Stomach (tissue), 9 donors: ENCODE data around the gene ZBTB46. TPM values are rescaled to one million over a fixed set of nuclear protein-coding genes. Genes with fewer than 3 reads are reported as not detected.

ENCODE experiments used
- DNase-seq, 2 donors: peaks; one replicate each; pipeline versions ENCODE4 v3.0.0 to v3.0.0-alpha.2; 2013 to 2019
- H3K27ac ChIP-seq, 5 donors: fragments of 200-600 bp in 4 of 5; sonication (generic) in 4 of 5; one replicate each; pipeline ENCODE4 v1.5.1; 2013 to 2019; ENCODE audit warnings: mild to moderate bottlenecking in 1 of 5, moderate library complexity in 1 of 5
- H3K27me3 ChIP-seq, 3 donors: fragments of 200-600 bp; sonication (generic); one replicate each; pipeline ENCODE4 v1.5.1; 2017 to 2019; ENCODE audit warnings: mixed run types in 1 of 3
- H3K36me3 ChIP-seq, 4 donors: fragments of 200-600 bp; sonication (generic); 1 replicate in 3 of 4; 2 replicates in 1 of 4; pipeline ENCODE4 v1.5.1; 2016 to 2019
- H3K4me1 ChIP-seq, 4 donors: fragments of 200-600 bp; sonication (generic); one replicate each; pipeline ENCODE4 v1.5.1; 2016 to 2019
- H3K4me3 ChIP-seq, 4 donors: fragments of 200-600 bp; sonication (generic) in 3 of 4; one replicate each; pipeline ENCODE4 v1.5.1; 2016 to 2019; ENCODE audit warnings: mild to moderate bottlenecking in 1 of 4
- H3K9me3 ChIP-seq, 4 donors: fragments of 200-600 bp; sonication (generic); one replicate each; pipeline ENCODE4 v1.5.1; 2016 to 2019
- EP300 ChIP-seq: sonication (generic); formaldehyde crosslinking; IDR thresholded peaks from one replicate; pipeline ENCODE4 v1.6.1; 2017; ENCODE audit warnings: antibody characterized with exemption
- POLR2A ChIP-seq, 4 donors: fragments of 450-650 bp; IDR thresholded peaks; one replicate each; pipeline ENCODE4 v1.6.1; 2016; ENCODE audit warnings: antibody characterized with exemption in 4 of 4, control low read depth in 2 of 4, mild to moderate bottlenecking in 1 of 4, moderate library complexity in 1 of 4
- POLR2AphosphoS5 ChIP-seq, 3 donors: sonication (generic); formaldehyde crosslinking; IDR thresholded peaks; one replicate each; pipeline ENCODE4 v1.6.1; 2016; ENCODE audit warnings: antibody characterized with exemption in 3 of 3
- WGBS, 5 donors: extraction: QIAGEN DNeasy Blood & Tissue Kit in 3 of 5; methylation state at CpG; one replicate each; pipeline versions ENCODE4 v1.1.5 to v1.1.7; 2013 to 2018; 5-methylcytosine and 5-hydroxymethylcytosine counted together
- intact Hi-C: fragments of 100-400 bp; cut with DNase I; formaldehyde crosslinking; loops from one replicate; pipeline ENCODE4 v1.15.1; 2023; ENCODE audit warnings: low total_unique reads
- polyA plus RNA-seq, 3 donors: library from polyadenylated mRNA; stranded (reverse); fragments of 200-250 nt; gene quantifications; one replicate each; pipeline ENCODE4 v1.2.3, GENCODE V29; 2013
- total RNA-seq, 5 donors: library from RNA; depleted of rRNA; stranded (reverse); fragments of >200 nt; gene quantifications; one replicate each; pipeline versions ENCODE4 v1.1.0 to v1.2.3, GENCODE V29; 2014 to 2016
- TF ChIP-seq, protein P1 (sequence below), 7 experiments: fragments of 450-650 bp in 4 of 7; fragments of 200-600 bp in 3 of 7; sonication (generic) in 3 of 7; IDR thresholded peaks; one replicate each; pipeline ENCODE4 v1.5.1; 2016 to 2019; ENCODE audit warnings: antibody characterized with exemption in 7 of 7, control low read depth in 2 of 7, mild to moderate bottlenecking in 1 of 7
- donor health status: healthy with polysubstance abuse.
- donor health status: Bipolar disorder and iron deficiency.
- donor health status: healthy.

Gene ZBTB46
- total and polyA plus RNA-seq, 8 donors = 0.58 to 13.4 (median 2.5) TPM

- DNase-seq = no peak
- no peak overlapping the region for H3K4me3 ChIP-seq
- H3K27me3 ChIP-seq = no peaks in the 10 kb centered on the region
- H3K4me1 ChIP-seq = peaks cover 0 to 11% (median 4%) of the 10 kb centered on the region in 4 donors
- H3K36me3 ChIP-seq = peaks cover 5 to 23% (median 19%) of the 10 kb centered on the region in 4 donors
- no peak for TF ChIP-seq POLR2AphosphoS5 (IDR thresholded peaks at IDR 0.05)
- 91 to 93% (median 92%) methylated on average over 37 of the region's 37 CpGs for WGBS, 5 donors
- intact Hi-C loops = no loop called here
- H3K27ac ChIP-seq = no peak overlapping the region
- H3K9me3 ChIP-seq = no peaks in the 10 kb centered on the region
Measured at GRCh38 chr20:63790572-63791168, 40.4 kb downstream of the ZBTB46 start.

GRCh38 chr20:63789836-63790571 lies 41.1 kb downstream of the ZBTB46 start:
- TF ChIP-seq EP300 = no peak
- TF ChIP-seq POLR2A (IDR thresholded peaks at IDR 0.05) = no peak
- TF ChIP-seq, protein P1, sequence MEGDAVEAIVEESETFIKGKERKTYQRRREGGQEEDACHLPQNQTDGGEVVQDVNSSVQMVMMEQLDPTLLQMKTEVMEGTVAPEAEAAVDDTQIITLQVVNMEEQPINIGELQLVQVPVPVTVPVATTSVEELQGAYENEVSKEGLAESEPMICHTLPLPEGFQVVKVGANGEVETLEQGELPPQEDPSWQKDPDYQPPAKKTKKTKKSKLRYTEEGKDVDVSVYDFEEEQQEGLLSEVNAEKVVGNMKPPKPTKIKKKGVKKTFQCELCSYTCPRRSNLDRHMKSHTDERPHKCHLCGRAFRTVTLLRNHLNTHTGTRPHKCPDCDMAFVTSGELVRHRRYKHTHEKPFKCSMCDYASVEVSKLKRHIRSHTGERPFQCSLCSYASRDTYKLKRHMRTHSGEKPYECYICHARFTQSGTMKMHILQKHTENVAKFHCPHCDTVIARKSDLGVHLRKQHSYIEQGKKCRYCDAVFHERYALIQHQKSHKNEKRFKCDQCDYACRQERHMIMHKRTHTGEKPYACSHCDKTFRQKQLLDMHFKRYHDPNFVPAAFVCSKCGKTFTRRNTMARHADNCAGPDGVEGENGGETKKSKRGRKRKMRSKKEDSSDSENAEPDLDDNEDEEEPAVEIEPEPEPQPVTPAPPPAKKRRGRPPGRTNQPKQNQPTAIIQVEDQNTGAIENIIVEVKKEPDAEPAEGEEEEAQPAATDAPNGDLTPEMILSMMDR (IDR thresholded peaks at IDR 0.05) = no peak
- TF ChIP-seq POLR2AphosphoS5 (IDR thresholded peaks at IDR 0.05) = no peak
- Histone ChIP-seq H3K4me3 (no peak overlapping the region), H3K9me3 (no peaks in the 10 kb centered on the region), H3K36me3 (peaks cover 5 to 23% (median 19%) of the 10 kb centered on the region in 4 donors), H3K27me3 (no peaks in the 10 kb centered on the region), H3K4me1 (peaks cover 0 to 11% (median 4%) of the 10 kb centered on the region in 4 donors), H3K27ac (no peak overlapping the region)
- intact Hi-C loops = no loop called here
- no peak for DNase-seq
- WGBS, 5 donors = 92 to 95% (median 93%) methylated on average over 52 to 57 of the region's 57 CpGs

DNA sequence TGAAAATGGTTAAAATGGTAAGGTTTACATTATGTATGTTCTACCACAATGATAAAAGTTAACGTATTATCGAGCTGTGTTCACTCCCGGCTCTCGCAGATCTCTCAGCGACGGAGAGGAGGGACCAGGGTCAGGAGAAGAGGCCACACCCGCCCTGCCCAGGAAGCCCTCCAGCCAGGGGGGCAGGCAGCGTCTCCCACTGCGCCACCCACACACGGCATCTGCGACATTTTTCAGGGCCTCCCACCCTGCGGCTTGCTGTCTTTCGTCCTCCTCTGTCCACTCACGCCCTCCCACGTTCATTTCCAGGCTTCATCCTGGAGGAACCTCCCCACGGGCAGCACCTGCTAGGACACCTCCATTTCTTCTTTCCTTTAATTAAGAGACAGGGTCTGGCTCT lies 43.3 kb downstream of the ZBTB46 start:
- WGBS, 5 donors = 72 to 89% (median 84%) methylated on average over 16 of the region's 16 CpGs
- Histone ChIP-seq H3K9me3 (no peaks in the 10 kb centered on the region), H3K4me3 (no peak overlapping the region), H3K27me3 (no peaks in the 10 kb centered on the region), H3K4me1 (peaks cover 0 to 11% (median 4%) of the 10 kb centered on the region in 4 donors), H3K27ac (peak overlapping the region in 1 of 5 donors; percentile 4), H3K36me3 (peaks cover 5 to 23% (median 21%) of the 10 kb centered on the region in 4 donors)
- intact Hi-C loops = no loop called here
- TF ChIP-seq, protein P1 (IDR thresholded peaks at IDR 0.05) = no peak
- no peak for TF ChIP-seq POLR2AphosphoS5 (IDR thresholded peaks at IDR 0.05)
- no peak for TF ChIP-seq EP300
- TF ChIP-seq POLR2A (IDR thresholded peaks at IDR 0.05) = no peak
- DNase-seq = no peak

GRCh38 chr20:63787302-63787701 lies 43.8 kb downstream of the ZBTB46 start:
- intact Hi-C loops = no loop called here

More at GRCh38 chr20:63787302-63787701, 43.8 kb downstream of the ZBTB46 start:
- 83 to 89% (median 86%) methylated on average over 11 of the region's 11 CpGs for WGBS, 5 donors
- Histone ChIP-seq H3K27me3 (no peaks in the 10 kb centered on the region), H3K27ac (no peak overlapping the region), H3K36me3 (peaks cover 5 to 23% (median 21%) of the 10 kb centered on the region in 4 donors), H3K9me3 (no peaks in the 10 kb centered on the region), H3K4me1 (peaks cover 0 to 11% (median 4%) of the 10 kb centered on the region in 4 donors), H3K4me3 (no peak overlapping the region)
- TF ChIP-seq EP300 (no peak), POLR2AphosphoS5 (IDR thresholded peaks at IDR 0.05) (no peak), POLR2A (IDR thresholded peaks at IDR 0.05) (no peak)
- TF ChIP-seq, protein P1 (IDR thresholded peaks at IDR 0.05) = no peak
- no peak for DNase-seq
